Adrenal gland (tissue), 5 donors: Measurements from ENCODE around the gene FAHD1.

Experiments used
- POLR2A ChIP-seq, 2 donors: fragments of 450-650 bp; IDR thresholded peaks; one replicate each; pipeline ENCODE4 v1.6.1; 2017; ENCODE audit warnings: antibody characterized with exemption in 2 of 2, mild to moderate bottlenecking in 2 of 2, moderate library complexity in 1 of 2
- TF ChIP-seq, protein P1 (sequence below), 6 experiments: fragments of 450-650 bp in 4 of 6; fragments of 200-600 bp in 2 of 6; sonication (generic) in 1 of 6; IDR thresholded peaks; 1 replicate in 5 of 6; 2 replicates in 1 of 6; pipeline versions ENCODE4 v1.5.1 to v1.8.0; 2016 to 2021; ENCODE audit warnings: antibody characterized with exemption in 6 of 6, mild to moderate bottlenecking in 2 of 6, moderate library complexity in 1 of 6
- donor health status: DM: no; HTN: no; CAD: no.

GRCh38 chr16:1819611-1820010 lies 7.4 kb upstream of the FAHD1 start:
- TF ChIP-seq, protein P1, sequence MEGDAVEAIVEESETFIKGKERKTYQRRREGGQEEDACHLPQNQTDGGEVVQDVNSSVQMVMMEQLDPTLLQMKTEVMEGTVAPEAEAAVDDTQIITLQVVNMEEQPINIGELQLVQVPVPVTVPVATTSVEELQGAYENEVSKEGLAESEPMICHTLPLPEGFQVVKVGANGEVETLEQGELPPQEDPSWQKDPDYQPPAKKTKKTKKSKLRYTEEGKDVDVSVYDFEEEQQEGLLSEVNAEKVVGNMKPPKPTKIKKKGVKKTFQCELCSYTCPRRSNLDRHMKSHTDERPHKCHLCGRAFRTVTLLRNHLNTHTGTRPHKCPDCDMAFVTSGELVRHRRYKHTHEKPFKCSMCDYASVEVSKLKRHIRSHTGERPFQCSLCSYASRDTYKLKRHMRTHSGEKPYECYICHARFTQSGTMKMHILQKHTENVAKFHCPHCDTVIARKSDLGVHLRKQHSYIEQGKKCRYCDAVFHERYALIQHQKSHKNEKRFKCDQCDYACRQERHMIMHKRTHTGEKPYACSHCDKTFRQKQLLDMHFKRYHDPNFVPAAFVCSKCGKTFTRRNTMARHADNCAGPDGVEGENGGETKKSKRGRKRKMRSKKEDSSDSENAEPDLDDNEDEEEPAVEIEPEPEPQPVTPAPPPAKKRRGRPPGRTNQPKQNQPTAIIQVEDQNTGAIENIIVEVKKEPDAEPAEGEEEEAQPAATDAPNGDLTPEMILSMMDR (IDR thresholded peaks at IDR 0.05): no peak
- TF ChIP-seq POLR2A (IDR thresholded peaks at IDR 0.05): no peak
